ENCODE measurements around the gene DOK1.
A peak's percentile ranks its signal among the peaks of the same experiment; 100 is the strongest.
"Not testable (repeated sequence)": the region's sequence is repeated elsewhere in the genome, so short reads cannot be mapped to it uniquely, and the experiment has no call there.

Gene DOK1

GRCh38 chr2:74548900-74549826 lies 5.4 kb upstream of the DOK1 start:
- DNase-seq (ENCODE audit: low read depth): no peak

GRCh38 chr2:74550231-74550630 lies 4.3 kb upstream of the DOK1 start:
- DNase-seq (ENCODE audit: low read depth): no peak

GRCh38 chr2:74551530-74551929 lies 3.0 kb upstream of the DOK1 start:
- DNase-seq (ENCODE audit: low read depth): no peak

GRCh38 chr2:74551942-74552913 lies 2.3 kb upstream of the DOK1 start:
- no peak for DNase-seq (ENCODE audit: low read depth)

- DNase-seq (ENCODE audit: low read depth): no peak
These were observed 1.4 kb upstream of the DOK1 start for GRCh38 chr2:74552914-74553811.

GRCh38 chr2:74554820-74555531 lies 456 bp downstream of the DOK1 start:
- DNase-seq (ENCODE audit: low read depth): peak; percentile 22

- DNase-seq (ENCODE audit: low read depth): no peak
These were observed 1.1 kb downstream of the DOK1 start for GRCh38 chr2:74555610-74556103.

GRCh38 chr2:74556159-74556558 lies 1.6 kb downstream of the DOK1 start:
- no peak for DNase-seq (ENCODE audit: low read depth)

- no peak for DNase-seq (ENCODE audit: low read depth)
These were observed 2.4 kb downstream of the DOK1 start for GRCh38 chr2:74556831-74557370.

- no peak for DNase-seq (ENCODE audit: low read depth)
These were observed 4.0 kb downstream of the DOK1 start for GRCh38 chr2:74558284-74559230.

- DNase-seq (ENCODE audit: low read depth): no peak
These were observed 5.4 kb downstream of the DOK1 start for GRCh38 chr2:74559912-74560311.

GRCh38 chr2:74560591-74560990 lies 6.1 kb downstream of the DOK1 start:
- no peak for DNase-seq (ENCODE audit: low read depth)

GRCh38 chr2:74561022-74561421 lies 6.5 kb downstream of the DOK1 start:
- not testable (repeated sequence) for DNase-seq (ENCODE audit: low read depth)

- no peak for DNase-seq (ENCODE audit: low read depth)
These were observed 7.7 kb downstream of the DOK1 start for GRCh38 chr2:74562126-74562775.

GRCh38 chr2:74564222-74564621 lies 9.7 kb downstream of the DOK1 start:
- no peak for DNase-seq (ENCODE audit: low read depth)

GRCh38 chr2:74566076-74566753 lies 11.7 kb downstream of the DOK1 start:
- DNase-seq (ENCODE audit: low read depth): no peak

- DNase-seq (ENCODE audit: low read depth): no peak
These were observed 12.2 kb downstream of the DOK1 start for GRCh38 chr2:74566754-74567085.

- no peak for DNase-seq (ENCODE audit: low read depth)
These were observed 13.4 kb downstream of the DOK1 start for GRCh38 chr2:74567881-74568280.

Measured in stimulated activated CD8-positive, alpha-beta memory T cell treated with anti-CD3 and anti-CD28 coated beads, Interleukin-4, amount 100 ng/mL, for 24 hours (primary cell).